ENCODE measurements around the gene TUT7. TPM values are rescaled to one million over a fixed set of nuclear protein-coding genes. Genes with fewer than 3 reads are reported as not detected.

Gene TUT7
- total and polyA plus RNA-seq, 2 experiments from 2014 or later: 21.4 to 23.8 TPM

- peaks cover 3% of the 10 kb centered on the region; the same call in 1 of the 3 replicates for H3K4me1 Mint-ChIP-seq
These were observed 7.0 kb upstream of the TUT7 start for GRCh38 chr9:86361176-86361575.

GRCh38 chr9:86359151-86359879 lies 5.1 kb upstream of the TUT7 start:
- Histone ChIP-seq H3K4me1 (ENCODE audit: insufficient read depth) (peaks cover 5% of the 10 kb centered on the region; the same call in 1 of the 2 replicates), H3K4me3 (no peak overlapping the region), H3F3A (replicated peaks; ENCODE audit: low read depth) (no peaks in the 10 kb centered on the region), H3K9me2 (ENCODE audit: insufficient read depth) (no peaks in the 10 kb centered on the region), H4K20me1 (replicated peaks; ENCODE audit: insufficient read depth) (no peaks in the 10 kb centered on the region), H3K27me3 (ENCODE audit: insufficient read depth) (no peaks in the 10 kb centered on the region), H2AFZ (no peak overlapping the region), H3K36me3 (ENCODE audit: insufficient read depth) (no peaks in the 10 kb centered on the region), H3K79me2 (replicated peaks; ENCODE audit: insufficient read depth) (no peaks in the 10 kb centered on the region), H3K27ac (ENCODE audit: low read depth) (no peak overlapping the region), H3K4me2 (no peak overlapping the region)
- peaks cover 4% of the 10 kb centered on the region for H3K27me3 Mint-ChIP-seq (ENCODE audit: insufficient read depth, low read depth, poor library complexity)
- H3K27ac Mint-ChIP-seq: no peak overlapping the region
- H3K36me3 Mint-ChIP-seq (ENCODE audit: low read depth): no peaks in the 10 kb centered on the region
- no peaks in the 10 kb centered on the region for H3K9me3 Mint-ChIP-seq
- DNase-seq (ENCODE audit: low spot score) (no peak), ATAC-seq (no peak)
- no peak overlapping the region for H3K4me3 Mint-ChIP-seq
- peaks cover 8% of the 10 kb centered on the region; the same call in 2 of the 3 replicates for H3K4me1 Mint-ChIP-seq
- TF ChIP-seq POLR2AphosphoS5 (IDR thresholded peaks at IDR 0.05; ENCODE audit: low read depth): no peak
- TF ChIP-seq CTCF (conservative IDR thresholded peaks at IDR 0.05; ENCODE audit: low read depth in 2 of 2): no peak
- no peak for TF ChIP-seq EZH2 (IDR thresholded peaks at IDR 0.05; ENCODE audit: low read depth, unreplicated experiment)
- no peak for TF ChIP-seq EZH2phosphoT487 (IDR thresholded peaks at IDR 0.05; ENCODE audit: unreplicated experiment)
- no peak for TF ChIP-seq ZNF114 (CRISPR knock-in tag; IDR thresholded peaks at IDR 0.05)
- no peak for TF ChIP-seq REST (IDR thresholded peaks at IDR 0.05; ENCODE audit: unreplicated experiment)
- TF ChIP-seq ZNF331 (CRISPR knock-in tag; IDR thresholded peaks at IDR 0.05; ENCODE audit: low read depth): no peak

More at GRCh38 chr9:86361176-86361575, 7.0 kb upstream of the TUT7 start:
- Histone ChIP-seq H2AFZ (no peak overlapping the region), H4K20me1 (replicated peaks; ENCODE audit: insufficient read depth) (no peaks in the 10 kb centered on the region), H3K4me1 (ENCODE audit: insufficient read depth) (no peaks in the 10 kb centered on the region), H3K79me2 (replicated peaks; ENCODE audit: insufficient read depth) (no peaks in the 10 kb centered on the region), H3K4me2 (no peak overlapping the region), H3K36me3 (ENCODE audit: insufficient read depth) (no peaks in the 10 kb centered on the region), H3K9me2 (ENCODE audit: insufficient read depth) (no peaks in the 10 kb centered on the region), H3F3A (replicated peaks; ENCODE audit: low read depth) (no peaks in the 10 kb centered on the region), H3K27ac (ENCODE audit: low read depth) (no peak overlapping the region), H3K27me3 (ENCODE audit: insufficient read depth) (no peaks in the 10 kb centered on the region), H3K4me3 (no peak overlapping the region)
- Mint-ChIP-seq H3K27ac (no peak overlapping the region), H3K4me3 (no peak overlapping the region), H3K36me3 (ENCODE audit: low read depth) (no peaks in the 10 kb centered on the region), H3K27me3 (ENCODE audit: insufficient read depth, low read depth, poor library complexity) (peaks cover under 1% of the 10 kb centered on the region), H3K9me3 (peaks cover 2% of the 10 kb centered on the region; the same call in 2 of the 3 replicates)
- no peak for DNase-seq (ENCODE audit: low spot score)
- no peak for ATAC-seq
- TF ChIP-seq CTCF (conservative IDR thresholded peaks at IDR 0.05; ENCODE audit: low read depth in 2 of 2) (0 out of 4 replicates have a peak, but pooled peaks of 1 of the 2 experiments have one; percentile 4), EZH2 (IDR thresholded peaks at IDR 0.05; ENCODE audit: low read depth, unreplicated experiment) (no peak), ETS1 (IDR thresholded peaks at IDR 0.05) (no peak)

Measured in GM23338 (cell line).